Hematopoietic multipotent progenitor cell treated with erythropoietin and hydrocortisone succinate and interleukin-3 and kit ligand, for 15 days (in vitro differentiated cells): ENCODE measurements around the gene SART3.
"Not testable (repeated sequence)": the region's sequence is repeated elsewhere in the genome, so short reads cannot be mapped to it uniquely, and the experiment has no call there.

Source experiments
- DNase-seq: peaks from one replicate; pipeline ENCODE4 v3.0.0-alpha.2; 2015; ENCODE audit warnings: low spot score

The SART3 gene

GRCh38 chr12:108487029-108487428 is 73.9 kb downstream of the SART3 start:
- not testable (repeated sequence) for DNase-seq

- DNase-seq = not testable (repeated sequence)
Measured at GRCh38 chr12:108485371-108485770, 75.6 kb downstream of the SART3 start.

- DNase-seq = no peak
Measured at GRCh38 chr12:108484845-108485244, 76.1 kb downstream of the SART3 start.

DNA sequence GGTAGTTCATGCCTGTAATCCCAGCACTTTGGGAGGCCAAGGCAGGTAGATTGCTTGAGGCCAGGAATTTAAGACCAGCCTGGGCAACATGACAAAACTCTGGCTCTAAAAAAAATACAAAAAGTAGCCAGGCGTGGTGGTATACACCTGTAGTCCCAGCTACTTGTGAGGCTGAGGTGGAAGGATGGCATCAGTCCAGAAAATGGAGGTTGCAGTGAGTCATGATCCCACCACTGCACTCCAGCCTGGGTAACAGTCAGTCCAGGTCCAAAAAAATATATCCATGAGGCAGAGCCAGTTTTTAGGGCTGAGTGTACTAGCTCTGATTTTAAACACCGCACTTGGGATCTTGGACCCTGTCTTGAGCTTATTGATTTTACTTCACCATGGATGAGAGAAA is 76.5 kb downstream of the SART3 start:
- no peak for DNase-seq

- DNase-seq = no peak
Measured at GRCh38 chr12:108483213-108484059, 77.5 kb downstream of the SART3 start.

GRCh38 chr12:108482717-108483212 is 78.2 kb downstream of the SART3 start:
- DNase-seq = no peak

DNA sequence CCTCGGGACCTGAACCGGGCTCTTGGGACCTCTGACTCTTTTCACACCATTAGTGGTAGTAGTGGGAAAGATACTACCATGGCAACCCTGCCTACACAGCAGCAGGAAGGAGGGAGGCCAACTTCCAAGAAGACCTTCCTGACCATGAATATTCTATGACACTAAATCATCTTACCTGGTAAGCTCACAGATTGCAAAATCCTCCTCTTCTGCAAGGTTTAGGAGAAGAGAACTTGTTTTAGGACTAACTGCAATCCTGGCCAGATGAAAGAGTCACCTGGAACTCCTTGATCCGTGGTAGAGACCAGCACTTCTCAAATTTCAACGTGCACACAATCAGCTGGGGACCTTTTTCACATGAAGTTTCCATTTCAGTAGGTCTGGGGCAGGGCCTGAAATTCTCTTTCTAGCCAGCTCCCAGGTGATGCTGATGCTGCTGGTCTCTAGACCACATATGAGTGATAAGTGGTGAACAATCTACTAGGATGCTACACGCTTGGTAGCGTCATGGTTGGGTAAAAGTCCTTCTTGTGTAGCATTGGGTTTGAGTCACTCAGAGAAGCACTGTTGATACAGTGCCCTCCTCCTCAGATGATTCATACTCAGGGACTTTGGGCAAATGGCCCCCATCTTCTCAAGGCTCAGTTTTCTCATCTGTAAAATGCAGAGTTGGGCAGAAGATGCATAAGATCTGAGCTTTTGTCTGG is 81.5 kb downstream of the SART3 start:
- DNase-seq = no peak

GRCh38 chr12:108478611-108479206 is 82.3 kb downstream of the SART3 start:
- DNase-seq = no peak

DNA sequence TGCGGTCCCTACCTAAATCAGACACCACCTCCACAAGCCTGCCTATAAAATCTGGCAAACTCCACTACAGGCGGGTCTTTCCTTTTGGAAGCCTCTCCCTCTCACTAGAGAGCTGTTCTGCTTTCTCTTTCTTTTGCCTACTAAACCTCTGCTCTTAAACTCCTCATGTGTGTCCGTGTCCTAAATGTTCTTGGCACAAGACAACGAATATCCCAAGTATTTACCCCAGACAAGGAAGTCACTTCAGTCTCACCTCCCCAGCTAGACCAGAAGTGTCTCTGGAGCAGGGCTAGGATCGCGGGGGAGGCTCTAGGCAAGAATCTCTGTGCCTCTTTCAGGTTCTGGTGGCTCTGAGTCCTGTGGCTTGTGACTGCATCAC is 83.1 kb downstream of the SART3 start:
- DNase-seq = no peak

DNA sequence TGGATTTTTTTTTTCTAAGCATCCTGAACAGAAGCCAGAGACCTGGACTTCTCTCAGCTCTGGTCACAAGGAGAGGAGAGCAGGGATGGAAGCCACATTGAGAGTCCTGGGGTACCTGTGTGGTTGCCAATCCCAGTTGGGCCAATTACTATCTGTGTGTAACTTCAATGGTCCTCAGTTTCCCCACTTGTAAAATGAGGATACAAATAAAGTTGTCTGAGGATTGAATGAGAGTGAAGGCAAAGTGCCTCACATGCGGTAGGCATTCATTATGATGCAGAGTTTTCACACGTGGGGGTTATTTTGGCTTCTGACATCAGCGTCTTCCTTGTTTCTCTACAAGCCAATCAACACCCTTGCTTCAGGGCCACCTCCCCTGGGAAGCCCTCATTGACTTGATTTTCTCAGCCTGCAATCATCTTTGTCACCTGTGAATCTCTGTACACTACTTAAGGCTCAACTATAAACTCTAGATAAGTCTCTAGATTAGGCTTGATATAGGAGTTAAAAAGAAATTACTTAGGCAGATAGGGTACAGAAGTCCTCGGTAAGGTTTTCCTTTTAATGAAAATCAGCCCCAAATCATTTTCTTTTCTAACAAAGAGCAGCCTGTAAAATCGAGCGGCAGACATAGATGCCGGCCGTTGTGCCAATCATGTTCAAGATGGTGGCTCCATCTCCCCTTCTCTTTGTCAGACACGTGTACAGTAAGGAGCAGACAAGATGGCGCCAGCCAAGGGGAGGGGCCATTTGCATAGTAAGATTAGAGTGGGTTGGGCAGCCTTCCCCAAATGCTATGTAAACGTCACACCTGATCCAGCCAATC is 83.7 kb downstream of the SART3 start:
- DNase-seq = no peak

- DNase-seq = no peak
Measured at GRCh38 chr12:108475396-108475795, 85.6 kb downstream of the SART3 start.

DNA sequence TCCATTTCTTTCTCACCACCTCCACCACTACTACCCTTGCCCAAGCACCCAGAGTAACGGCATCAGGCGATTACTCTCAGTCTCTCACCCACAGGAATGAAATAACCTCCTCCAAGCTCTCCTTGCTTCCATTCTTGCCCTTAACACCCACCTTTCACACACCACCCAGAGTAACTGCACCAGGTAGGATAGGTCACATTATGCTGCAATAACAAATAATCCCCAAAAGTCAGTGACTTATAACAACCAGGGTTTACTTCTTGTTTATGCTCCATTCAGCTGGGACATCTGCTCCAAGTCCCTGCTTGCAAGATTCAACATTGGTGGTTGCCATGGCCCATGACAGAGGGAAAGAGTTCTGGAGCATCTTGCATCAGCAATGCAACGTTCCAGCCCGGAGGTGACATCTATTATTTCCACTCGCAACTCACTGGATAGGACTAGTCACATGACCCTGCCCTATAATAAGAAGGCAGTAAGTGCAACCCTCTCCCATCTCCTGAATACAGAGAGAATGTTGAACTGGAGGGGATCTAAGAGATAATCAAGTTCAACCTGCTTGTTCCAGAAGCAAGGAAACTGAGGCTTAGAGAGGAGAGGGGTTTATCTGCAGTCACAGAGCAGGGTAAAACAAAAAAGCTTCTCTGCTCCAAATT is 87.4 kb downstream of the SART3 start:
- no peak for DNase-seq
